PFSK-1 (cell line): Measurements from ENCODE around the gene ACAP3.

ENCODE experiments used
- POLR2AphosphoS5 ChIP-seq: IDR thresholded peaks from 2 replicates; pipeline ENCODE4 v1.6.1; 2012; ENCODE audit warnings: low read depth, mild to moderate bottlenecking, control low read depth, low read length, moderate library complexity
- TAF1 ChIP-seq: IDR thresholded peaks from 2 replicates; pipeline ENCODE4 v1.6.1; 2012; ENCODE audit warnings: low read length, control low read depth, borderline replicate concordance; ENCODE audit not compliant: insufficient read depth

GRCh38 chr1:1321477-1321876 is 13.7 kb upstream of the ACAP3 start:
- TF ChIP-seq TAF1 (no peak), POLR2AphosphoS5 (no peak)
